Measurements from ENCODE around the gene C6orf120.
A peak's percentile ranks its signal among the peaks of the same experiment; 100 is the strongest.

DNA sequence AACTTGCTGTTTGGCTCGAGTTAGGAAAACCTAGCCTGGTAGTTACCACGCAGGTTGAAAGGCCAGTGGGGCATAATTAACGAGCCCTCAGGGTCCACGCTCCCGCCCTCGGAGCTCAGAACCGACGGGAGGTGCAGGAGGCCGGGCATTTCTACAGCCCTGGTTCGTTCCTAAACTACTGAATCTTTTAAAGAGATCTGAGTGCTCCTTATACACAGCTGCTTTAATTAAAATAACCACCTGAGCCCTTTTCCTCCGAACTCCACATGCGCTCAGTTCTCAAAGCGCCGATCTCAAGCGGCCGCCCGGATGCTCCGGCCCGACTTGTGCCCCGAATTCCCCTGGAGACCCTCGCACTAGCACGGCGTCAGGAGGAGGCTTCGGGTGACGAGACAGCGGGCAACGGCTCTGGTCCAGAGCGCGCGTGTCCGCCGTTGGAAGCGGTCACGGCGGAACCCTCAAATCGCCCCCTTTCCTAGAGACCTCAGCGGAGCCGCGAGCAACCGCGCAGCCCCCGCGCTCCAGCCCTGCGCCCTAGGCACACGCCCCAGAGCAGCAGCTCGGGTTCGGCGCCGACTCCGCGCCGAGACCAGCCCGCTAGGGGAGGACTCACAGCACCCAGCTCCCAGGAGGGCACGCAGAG is 494 bp upstream of the C6orf120 start:
- TF ChIP-seq, protein P1, sequence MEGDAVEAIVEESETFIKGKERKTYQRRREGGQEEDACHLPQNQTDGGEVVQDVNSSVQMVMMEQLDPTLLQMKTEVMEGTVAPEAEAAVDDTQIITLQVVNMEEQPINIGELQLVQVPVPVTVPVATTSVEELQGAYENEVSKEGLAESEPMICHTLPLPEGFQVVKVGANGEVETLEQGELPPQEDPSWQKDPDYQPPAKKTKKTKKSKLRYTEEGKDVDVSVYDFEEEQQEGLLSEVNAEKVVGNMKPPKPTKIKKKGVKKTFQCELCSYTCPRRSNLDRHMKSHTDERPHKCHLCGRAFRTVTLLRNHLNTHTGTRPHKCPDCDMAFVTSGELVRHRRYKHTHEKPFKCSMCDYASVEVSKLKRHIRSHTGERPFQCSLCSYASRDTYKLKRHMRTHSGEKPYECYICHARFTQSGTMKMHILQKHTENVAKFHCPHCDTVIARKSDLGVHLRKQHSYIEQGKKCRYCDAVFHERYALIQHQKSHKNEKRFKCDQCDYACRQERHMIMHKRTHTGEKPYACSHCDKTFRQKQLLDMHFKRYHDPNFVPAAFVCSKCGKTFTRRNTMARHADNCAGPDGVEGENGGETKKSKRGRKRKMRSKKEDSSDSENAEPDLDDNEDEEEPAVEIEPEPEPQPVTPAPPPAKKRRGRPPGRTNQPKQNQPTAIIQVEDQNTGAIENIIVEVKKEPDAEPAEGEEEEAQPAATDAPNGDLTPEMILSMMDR (IDR thresholded peaks at IDR 0.05; ENCODE audit: low read depth, low read length): no peak
- TF ChIP-seq POLR2A (IDR thresholded peaks at IDR 0.05; ENCODE audit: extremely low read depth, insufficient read length): no peak
- TF ChIP-seq, protein P2, sequence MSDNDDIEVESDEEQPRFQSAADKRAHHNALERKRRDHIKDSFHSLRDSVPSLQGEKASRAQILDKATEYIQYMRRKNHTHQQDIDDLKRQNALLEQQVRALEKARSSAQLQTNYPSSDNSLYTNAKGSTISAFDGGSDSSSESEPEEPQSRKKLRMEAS (IDR thresholded peaks at IDR 0.05; ENCODE audit: low read depth, low read length): 0 out of 2 replicates have a peak, but pooled peaks have one; percentile 19
